Measurements from ENCODE around the gene SMIM29.

SMIM29 gene

GRCh38 chr6:34248727-34249468, at the start of gene SMIM29:
SMIM29 (minus strand) TSS chr6:34249006; CDS start chr6:34247791, 1,215 bp downstream.
- H3K4me1 Mint-ChIP-seq (ENCODE audit: low read depth): peaks cover 77% of the 10 kb centered on the region
- H3K4me3 Mint-ChIP-seq: peak within 1 kb of the TSS; percentile 82
- no peaks in the 10 kb centered on the region for H3K27me3 Mint-ChIP-seq
- peak within 1 kb of the TSS; percentile 89 for H3K27ac Mint-ChIP-seq
- H3K9me3 Mint-ChIP-seq: no peaks in the 10 kb centered on the region
- H3K36me3 Mint-ChIP-seq (ENCODE audit: low read depth): peaks cover 45% of the 10 kb centered on the region
- intact Hi-C loops (cut with micrococcal nuclease): loop anchor here (1.0 to 2.0 kb wide), 4 partner anchors 52 to 166 kb away; partner anchors contain the start of gene NUDT3

GRCh38 chr6:34295721-34296120, 46.9 kb upstream of the SMIM29 start:
- Mint-ChIP-seq H3K27ac (no peak overlapping the region), H3K9me3 (no peaks in the 10 kb centered on the region), H3K4me3 (no peak overlapping the region)

GRCh38 chr6:34292954-34293353, 44.1 kb upstream of the SMIM29 start:
- Mint-ChIP-seq H3K9me3 (no peaks in the 10 kb centered on the region), H3K27me3 (no peaks in the 10 kb centered on the region), H3K27ac (peak overlapping the region; percentile 15), H3K36me3 (ENCODE audit: low read depth) (peaks cover 67% of the 10 kb centered on the region), H3K4me1 (ENCODE audit: low read depth) (peaks cover 20% of the 10 kb centered on the region), H3K4me3 (no peak overlapping the region)
- intact Hi-C loops (cut with micrococcal nuclease): no loop called here

More at GRCh38 chr6:34295721-34296120, 46.9 kb upstream of the SMIM29 start:
- peaks cover 47% of the 10 kb centered on the region for H3K36me3 Mint-ChIP-seq (ENCODE audit: low read depth)
- no peaks in the 10 kb centered on the region for H3K27me3 Mint-ChIP-seq
- H3K4me1 Mint-ChIP-seq (ENCODE audit: low read depth): peaks cover 16% of the 10 kb centered on the region
- intact Hi-C loops (cut with micrococcal nuclease): no loop called here

- H3K36me3 Mint-ChIP-seq (ENCODE audit: low read depth): peaks cover 55% of the 10 kb centered on the region
- H3K9me3 Mint-ChIP-seq: no peaks in the 10 kb centered on the region
- H3K4me3 Mint-ChIP-seq: no peak overlapping the region
- intact Hi-C loops (cut with micrococcal nuclease): no loop called here
- H3K27me3 Mint-ChIP-seq: no peaks in the 10 kb centered on the region
- peaks cover 53% of the 10 kb centered on the region for H3K4me1 Mint-ChIP-seq (ENCODE audit: low read depth)
- peak overlapping the region; percentile 61 for H3K27ac Mint-ChIP-seq
These were observed 40.3 kb upstream of the SMIM29 start for GRCh38 chr6:34289137-34289536.

GRCh38 chr6:34288581-34288980, 39.8 kb upstream of the SMIM29 start:
- no peaks in the 10 kb centered on the region for H3K27me3 Mint-ChIP-seq
- H3K27ac Mint-ChIP-seq: peak overlapping the region; percentile 61
- H3K9me3 Mint-ChIP-seq: no peaks in the 10 kb centered on the region
- H3K4me1 Mint-ChIP-seq (ENCODE audit: low read depth): peaks cover 59% of the 10 kb centered on the region
- H3K4me3 Mint-ChIP-seq: no peak overlapping the region
- H3K36me3 Mint-ChIP-seq (ENCODE audit: low read depth): peaks cover 54% of the 10 kb centered on the region
- intact Hi-C loops (cut with micrococcal nuclease): no loop called here

GRCh38 chr6:34285448-34286164, 36.8 kb upstream of the SMIM29 start:
- Mint-ChIP-seq H3K27ac (peak overlapping the region; percentile 92), H3K4me1 (ENCODE audit: low read depth) (peaks cover 82% of the 10 kb centered on the region), H3K9me3 (no peaks in the 10 kb centered on the region), H3K36me3 (ENCODE audit: low read depth) (peaks cover 48% of the 10 kb centered on the region), H3K4me3 (peak overlapping the region; percentile 13), H3K27me3 (no peaks in the 10 kb centered on the region)
- intact Hi-C loops (cut with micrococcal nuclease): no loop called here

GRCh38 chr6:34284563-34285447, 36.0 kb upstream of the SMIM29 start:
- H3K4me1 Mint-ChIP-seq (ENCODE audit: low read depth): peaks cover 87% of the 10 kb centered on the region
- peaks cover 53% of the 10 kb centered on the region for H3K36me3 Mint-ChIP-seq (ENCODE audit: low read depth)
- peak overlapping the region; percentile 46 for H3K4me3 Mint-ChIP-seq
- H3K9me3 Mint-ChIP-seq: no peaks in the 10 kb centered on the region
- peak overlapping the region; percentile 92 for H3K27ac Mint-ChIP-seq
- intact Hi-C loops (cut with micrococcal nuclease): no loop called here
- H3K27me3 Mint-ChIP-seq: no peaks in the 10 kb centered on the region

- H3K4me3 Mint-ChIP-seq: no peak overlapping the region
- no peak overlapping the region for H3K27ac Mint-ChIP-seq
- H3K36me3 Mint-ChIP-seq (ENCODE audit: low read depth): peaks cover 49% of the 10 kb centered on the region
- H3K27me3 Mint-ChIP-seq: no peaks in the 10 kb centered on the region
- intact Hi-C loops (cut with micrococcal nuclease): no loop called here
- peaks cover 84% of the 10 kb centered on the region for H3K4me1 Mint-ChIP-seq (ENCODE audit: low read depth)
- no peaks in the 10 kb centered on the region for H3K9me3 Mint-ChIP-seq
These were observed 33.0 kb upstream of the SMIM29 start for GRCh38 chr6:34281702-34282334.

- H3K9me3 Mint-ChIP-seq: no peaks in the 10 kb centered on the region
- peaks cover 74% of the 10 kb centered on the region for H3K4me1 Mint-ChIP-seq (ENCODE audit: low read depth)
- peak overlapping the region; percentile 61 for H3K27ac Mint-ChIP-seq
- intact Hi-C loops (cut with micrococcal nuclease): no loop called here
- H3K36me3 Mint-ChIP-seq (ENCODE audit: low read depth): peaks cover 49% of the 10 kb centered on the region
- no peak overlapping the region for H3K4me3 Mint-ChIP-seq
- H3K27me3 Mint-ChIP-seq: no peaks in the 10 kb centered on the region
These were observed 31.4 kb upstream of the SMIM29 start for GRCh38 chr6:34280216-34280615.

GRCh38 chr6:34278833-34279232, 30.0 kb upstream of the SMIM29 start:
- peaks cover 54% of the 10 kb centered on the region for H3K36me3 Mint-ChIP-seq (ENCODE audit: low read depth)
- H3K27me3 Mint-ChIP-seq: no peaks in the 10 kb centered on the region
- H3K4me3 Mint-ChIP-seq: no peak overlapping the region
- H3K27ac Mint-ChIP-seq: peak overlapping the region; percentile 61
- intact Hi-C loops (cut with micrococcal nuclease): no loop called here
- H3K9me3 Mint-ChIP-seq: no peaks in the 10 kb centered on the region
- H3K4me1 Mint-ChIP-seq (ENCODE audit: low read depth): peaks cover 71% of the 10 kb centered on the region

- H3K4me3 Mint-ChIP-seq: no peak overlapping the region
- H3K27me3 Mint-ChIP-seq: no peaks in the 10 kb centered on the region
- peaks cover 53% of the 10 kb centered on the region for H3K36me3 Mint-ChIP-seq (ENCODE audit: low read depth)
- intact Hi-C loops (cut with micrococcal nuclease): no loop called here
- no peak overlapping the region for H3K27ac Mint-ChIP-seq
- peaks cover 73% of the 10 kb centered on the region for H3K4me1 Mint-ChIP-seq (ENCODE audit: low read depth)
- H3K9me3 Mint-ChIP-seq: no peaks in the 10 kb centered on the region
These were observed 28.9 kb upstream of the SMIM29 start for GRCh38 chr6:34277763-34278112.

GRCh38 chr6:34276881-34277762, 28.3 kb upstream of the SMIM29 start:
- Mint-ChIP-seq H3K9me3 (no peaks in the 10 kb centered on the region), H3K27ac (no peak overlapping the region), H3K36me3 (ENCODE audit: low read depth) (peaks cover 50% of the 10 kb centered on the region), H3K4me3 (no peak overlapping the region), H3K4me1 (ENCODE audit: low read depth) (peaks cover 73% of the 10 kb centered on the region), H3K27me3 (no peaks in the 10 kb centered on the region)
- intact Hi-C loops (cut with micrococcal nuclease): no loop called here

- intact Hi-C loops (cut with micrococcal nuclease): no loop called here
- no peak overlapping the region for H3K27ac Mint-ChIP-seq
- H3K9me3 Mint-ChIP-seq: no peaks in the 10 kb centered on the region
- H3K4me1 Mint-ChIP-seq (ENCODE audit: low read depth): peaks cover 70% of the 10 kb centered on the region
- H3K27me3 Mint-ChIP-seq: no peaks in the 10 kb centered on the region
- no peak overlapping the region for H3K4me3 Mint-ChIP-seq
- peaks cover 41% of the 10 kb centered on the region for H3K36me3 Mint-ChIP-seq (ENCODE audit: low read depth)
These were observed 27.4 kb upstream of the SMIM29 start for GRCh38 chr6:34276191-34276590.

All from dendritic cell treated with granulocyte-macrophage colony-stimulating factor and Interleukin-4, amounts not matched to agents 40 ng/mL and 50 ng/mL, for 4 days (primary cell).